GM23338 (cell line): ENCODE data around the gene SEC61A1. TPM values are rescaled to one million over a fixed set of nuclear protein-coding genes. Genes with fewer than 3 reads are reported as not detected.

Source experiments
- ATAC-seq: fragments of 200-7000 bp; cut with Tn5 transposase; 3 replicates; pipeline ENCODE4 v1.9.1; 2020
- DNase-seq: peaks from one replicate; pipeline ENCODE4 v3.0.0-alpha.2; 2015; ENCODE audit warnings: low spot score
- H2AFZ ChIP-seq: fragments of 200-600 bp; sonication (generic); 2 replicates; pipeline ENCODE4 v1.8.0; 2016; ENCODE audit warnings: antibody characterized with exemption, mild to moderate bottlenecking, moderate library complexity
- H3F3A ChIP-seq: fragments of 200-600 bp; sonication (generic); replicated peaks from 2 replicates; pipeline ENCODE4 v1.8.0; 2017; ENCODE audit warnings: antibody characterized with exemption, mixed run types, low read depth
- H3K27ac ChIP-seq: fragments of 200-600 bp; sonication (generic); 2 replicates; pipeline ENCODE4 v1.6.1; 2016; ENCODE audit warnings: low read depth
- H3K27me3 ChIP-seq: fragments of 200-600 bp; sonication (generic); 2 replicates; pipeline ENCODE4 v1.8.0; 2016; ENCODE audit warnings: mild to moderate bottlenecking, mixed run types, moderate library complexity; ENCODE audit not compliant: insufficient read depth
- H3K36me3 ChIP-seq: fragments of 200-600 bp; sonication (generic); 2 replicates; pipeline ENCODE4 v1.8.0; 2016; ENCODE audit warnings: mild to moderate bottlenecking; ENCODE audit not compliant: insufficient read depth
- H3K4me1 ChIP-seq: fragments of 200-600 bp; sonication (generic); 2 replicates; pipeline ENCODE4 v1.8.0; 2016; ENCODE audit warnings: mild to moderate bottlenecking, moderate library complexity; ENCODE audit not compliant: insufficient read depth
- H3K4me2 ChIP-seq: fragments of 200-600 bp; sonication (generic); 2 replicates; pipeline ENCODE4 v1.7.1; 2017; ENCODE audit warnings: mixed run types
- H3K4me3 ChIP-seq: fragments of 200-600 bp; sonication (generic); 2 replicates; pipeline ENCODE4 v1.6.1; 2016; ENCODE audit warnings: mixed run types
- H3K79me2 ChIP-seq: fragments of 200-600 bp; sonication (generic); replicated peaks from 2 replicates; pipeline ENCODE4 v1.8.0; 2017; ENCODE audit warnings: mild to moderate bottlenecking; ENCODE audit not compliant: insufficient read depth
- H3K9me2 ChIP-seq: fragments of 200-600 bp; sonication (generic); 2 replicates; pipeline ENCODE4 v1.8.0; 2017; ENCODE audit not compliant: insufficient read depth
- H4K20me1 ChIP-seq: fragments of 200-600 bp; sonication (generic); replicated peaks from 2 replicates; pipeline ENCODE4 v1.8.0; 2017; ENCODE audit warnings: mild to moderate bottlenecking; ENCODE audit not compliant: insufficient read depth
- H3K27ac Mint-ChIP-seq: 2 replicates; pipeline ENCODE4 v1.8.0; 2020; ENCODE audit warnings: inconsistent platforms, mild to moderate bottlenecking, moderate library complexity, mixed read lengths
- H3K27me3 Mint-ChIP-seq: 3 replicates; pipeline ENCODE4 v1.8.0; 2022; ENCODE audit warnings: low read depth, mild to moderate bottlenecking, moderate library complexity, mixed read lengths, inconsistent platforms; ENCODE audit not compliant: insufficient read depth, poor library complexity
- H3K36me3 Mint-ChIP-seq: 3 replicates; pipeline ENCODE4 v1.8.0; 2021; ENCODE audit warnings: low read depth, mild to moderate bottlenecking, inconsistent platforms, moderate library complexity, mixed read lengths
- H3K4me1 Mint-ChIP-seq: 3 replicates; pipeline ENCODE4 v1.8.0; 2020; ENCODE audit warnings: mild to moderate bottlenecking, inconsistent platforms, mixed read lengths
- H3K4me3 Mint-ChIP-seq: 3 replicates; pipeline ENCODE4 v1.8.0; 2021; ENCODE audit warnings: moderate library complexity, mild to moderate bottlenecking, inconsistent platforms, mixed read lengths
- H3K9me3 Mint-ChIP-seq: 3 replicates; pipeline ENCODE4 v1.8.0; 2020; ENCODE audit warnings: moderate library complexity, mild to moderate bottlenecking, inconsistent platforms, mixed read lengths
- CREB1 ChIP-seq: fragments of 250-450 bp; sonication (Bioruptor Pico); IDR thresholded peaks from 2 replicates; pipeline ENCODE4 v1.5.0; 2020; ENCODE audit warnings: low read depth, mild to moderate bottlenecking, moderate library complexity
- EZH2 ChIP-seq: fragments of 200-600 bp; sonication (generic); IDR thresholded peaks from one replicate; pipeline ENCODE4 v1.8.0; 2017; ENCODE audit warnings: antibody characterized with exemption, mild to moderate bottlenecking, low read depth; ENCODE audit not compliant: unreplicated experiment
- EZH2phosphoT487 ChIP-seq: fragments of 200-600 bp; sonication (generic); IDR thresholded peaks from one replicate; pipeline ENCODE4 v1.8.1; 2018; ENCODE audit warnings: antibody characterized with exemption; ENCODE audit not compliant: unreplicated experiment
- NANOG ChIP-seq: IDR thresholded peaks from 2 replicates; pipeline ENCODE4 v1.6.1; 2016; ENCODE audit warnings: antibody characterized with exemption, borderline replicate concordance
- POLR2AphosphoS5 ChIP-seq: IDR thresholded peaks from 2 replicates; pipeline ENCODE4 v1.6.1; 2016; ENCODE audit warnings: antibody characterized with exemption, low read depth
- REST ChIP-seq: IDR thresholded peaks from one replicate; pipeline ENCODE4 v1.6.1; 2018; ENCODE audit warnings: antibody characterized with exemption; ENCODE audit not compliant: unreplicated experiment
- STAT1 ChIP-seq: IDR thresholded peaks from one replicate; pipeline ENCODE4 v1.6.1; 2016; ENCODE audit warnings: antibody characterized with exemption; ENCODE audit not compliant: unreplicated experiment
- ZNF114 ChIP-seq: fragments of 250-450 bp; sonication (Bioruptor Pico); IDR thresholded peaks from 2 replicates; pipeline ENCODE4 v1.5.0; 2020; ENCODE audit warnings: mild to moderate bottlenecking, moderate library complexity
- ZNF331 ChIP-seq: fragments of 250-450 bp; sonication (Bioruptor Pico); IDR thresholded peaks from 2 replicates; pipeline ENCODE4 v1.5.0; 2020; ENCODE audit warnings: low read depth, mild to moderate bottlenecking, moderate library complexity
- polyA plus RNA-seq: library from polyadenylated mRNA; unstranded; fragments of >200 nt; fragmentation: Nextera tagmentation; extraction: Ambion mirVana; gene quantifications from 2 replicates; pipeline ENCODE4 v1.2.1, GENCODE V29; 2016
- total RNA-seq: library from RNA; depleted of rRNA; stranded (reverse); fragments of >200 nt; shearing (Covaris generic); gene quantifications from 2 replicates; pipeline ENCODE4 v1.2.3, GENCODE V29; 2014
- TF ChIP-seq, protein P1 (sequence below): IDR thresholded peaks from 2 replicates; pipeline ENCODE4 v1.6.1; 2016; ENCODE audit warnings: antibody characterized with exemption
- TF ChIP-seq, protein P2 (sequence below): fragments of 250-450 bp; sonication (Bioruptor Pico); IDR thresholded peaks from 2 replicates; pipeline ENCODE4 v1.5.0; 2020; ENCODE audit warnings: mild to moderate bottlenecking, moderate library complexity

SEC61A1 gene
- total and polyA plus RNA-seq, 2 experiments from 2014 or later = 44.8 to 184 TPM

GRCh38 chr3:128078875-128079274 lies 26.6 kb downstream of the SEC61A1 start (continued):
- no peak for TF ChIP-seq REST
- no peak for TF ChIP-seq EZH2phosphoT487
- TF ChIP-seq CREB1 (CRISPR knock-in tag) = no peak
- TF ChIP-seq, protein P1, sequence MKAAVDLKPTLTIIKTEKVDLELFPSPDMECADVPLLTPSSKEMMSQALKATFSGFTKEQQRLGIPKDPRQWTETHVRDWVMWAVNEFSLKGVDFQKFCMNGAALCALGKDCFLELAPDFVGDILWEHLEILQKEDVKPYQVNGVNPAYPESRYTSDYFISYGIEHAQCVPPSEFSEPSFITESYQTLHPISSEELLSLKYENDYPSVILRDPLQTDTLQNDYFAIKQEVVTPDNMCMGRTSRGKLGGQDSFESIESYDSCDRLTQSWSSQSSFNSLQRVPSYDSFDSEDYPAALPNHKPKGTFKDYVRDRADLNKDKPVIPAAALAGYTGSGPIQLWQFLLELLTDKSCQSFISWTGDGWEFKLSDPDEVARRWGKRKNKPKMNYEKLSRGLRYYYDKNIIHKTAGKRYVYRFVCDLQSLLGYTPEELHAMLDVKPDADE = no peak
- no peak for TF ChIP-seq EZH2
- no peak for TF ChIP-seq ZNF114 (CRISPR knock-in tag)

DNA sequence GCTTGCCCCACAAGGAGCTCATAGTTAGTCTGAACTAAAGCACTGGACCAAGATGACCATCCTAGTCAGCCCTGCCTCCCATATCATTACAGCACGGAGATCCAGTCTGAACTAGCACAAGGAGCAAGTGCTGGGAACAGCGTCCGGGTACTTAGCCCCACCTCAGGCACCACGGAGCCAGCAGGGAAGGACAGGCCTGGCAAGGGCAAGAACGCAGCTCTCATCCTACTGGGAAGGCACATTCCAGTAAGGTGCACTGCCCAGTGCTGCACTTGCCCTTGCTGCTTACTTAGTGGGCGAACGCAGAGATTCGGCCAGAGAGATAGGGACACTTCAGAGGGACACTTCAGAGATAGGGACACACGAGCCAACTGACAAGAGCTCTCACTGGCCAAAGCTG lies 27.6 kb downstream of the SEC61A1 start:
- TF ChIP-seq ZNF114 (CRISPR knock-in tag) (no peak), CREB1 (CRISPR knock-in tag) (no peak), STAT1 (no peak), EZH2 (no peak), ZNF331 (CRISPR knock-in tag) (no peak), EZH2phosphoT487 (no peak), POLR2AphosphoS5 (no peak), NANOG (no peak)
- TF ChIP-seq, protein P2, sequence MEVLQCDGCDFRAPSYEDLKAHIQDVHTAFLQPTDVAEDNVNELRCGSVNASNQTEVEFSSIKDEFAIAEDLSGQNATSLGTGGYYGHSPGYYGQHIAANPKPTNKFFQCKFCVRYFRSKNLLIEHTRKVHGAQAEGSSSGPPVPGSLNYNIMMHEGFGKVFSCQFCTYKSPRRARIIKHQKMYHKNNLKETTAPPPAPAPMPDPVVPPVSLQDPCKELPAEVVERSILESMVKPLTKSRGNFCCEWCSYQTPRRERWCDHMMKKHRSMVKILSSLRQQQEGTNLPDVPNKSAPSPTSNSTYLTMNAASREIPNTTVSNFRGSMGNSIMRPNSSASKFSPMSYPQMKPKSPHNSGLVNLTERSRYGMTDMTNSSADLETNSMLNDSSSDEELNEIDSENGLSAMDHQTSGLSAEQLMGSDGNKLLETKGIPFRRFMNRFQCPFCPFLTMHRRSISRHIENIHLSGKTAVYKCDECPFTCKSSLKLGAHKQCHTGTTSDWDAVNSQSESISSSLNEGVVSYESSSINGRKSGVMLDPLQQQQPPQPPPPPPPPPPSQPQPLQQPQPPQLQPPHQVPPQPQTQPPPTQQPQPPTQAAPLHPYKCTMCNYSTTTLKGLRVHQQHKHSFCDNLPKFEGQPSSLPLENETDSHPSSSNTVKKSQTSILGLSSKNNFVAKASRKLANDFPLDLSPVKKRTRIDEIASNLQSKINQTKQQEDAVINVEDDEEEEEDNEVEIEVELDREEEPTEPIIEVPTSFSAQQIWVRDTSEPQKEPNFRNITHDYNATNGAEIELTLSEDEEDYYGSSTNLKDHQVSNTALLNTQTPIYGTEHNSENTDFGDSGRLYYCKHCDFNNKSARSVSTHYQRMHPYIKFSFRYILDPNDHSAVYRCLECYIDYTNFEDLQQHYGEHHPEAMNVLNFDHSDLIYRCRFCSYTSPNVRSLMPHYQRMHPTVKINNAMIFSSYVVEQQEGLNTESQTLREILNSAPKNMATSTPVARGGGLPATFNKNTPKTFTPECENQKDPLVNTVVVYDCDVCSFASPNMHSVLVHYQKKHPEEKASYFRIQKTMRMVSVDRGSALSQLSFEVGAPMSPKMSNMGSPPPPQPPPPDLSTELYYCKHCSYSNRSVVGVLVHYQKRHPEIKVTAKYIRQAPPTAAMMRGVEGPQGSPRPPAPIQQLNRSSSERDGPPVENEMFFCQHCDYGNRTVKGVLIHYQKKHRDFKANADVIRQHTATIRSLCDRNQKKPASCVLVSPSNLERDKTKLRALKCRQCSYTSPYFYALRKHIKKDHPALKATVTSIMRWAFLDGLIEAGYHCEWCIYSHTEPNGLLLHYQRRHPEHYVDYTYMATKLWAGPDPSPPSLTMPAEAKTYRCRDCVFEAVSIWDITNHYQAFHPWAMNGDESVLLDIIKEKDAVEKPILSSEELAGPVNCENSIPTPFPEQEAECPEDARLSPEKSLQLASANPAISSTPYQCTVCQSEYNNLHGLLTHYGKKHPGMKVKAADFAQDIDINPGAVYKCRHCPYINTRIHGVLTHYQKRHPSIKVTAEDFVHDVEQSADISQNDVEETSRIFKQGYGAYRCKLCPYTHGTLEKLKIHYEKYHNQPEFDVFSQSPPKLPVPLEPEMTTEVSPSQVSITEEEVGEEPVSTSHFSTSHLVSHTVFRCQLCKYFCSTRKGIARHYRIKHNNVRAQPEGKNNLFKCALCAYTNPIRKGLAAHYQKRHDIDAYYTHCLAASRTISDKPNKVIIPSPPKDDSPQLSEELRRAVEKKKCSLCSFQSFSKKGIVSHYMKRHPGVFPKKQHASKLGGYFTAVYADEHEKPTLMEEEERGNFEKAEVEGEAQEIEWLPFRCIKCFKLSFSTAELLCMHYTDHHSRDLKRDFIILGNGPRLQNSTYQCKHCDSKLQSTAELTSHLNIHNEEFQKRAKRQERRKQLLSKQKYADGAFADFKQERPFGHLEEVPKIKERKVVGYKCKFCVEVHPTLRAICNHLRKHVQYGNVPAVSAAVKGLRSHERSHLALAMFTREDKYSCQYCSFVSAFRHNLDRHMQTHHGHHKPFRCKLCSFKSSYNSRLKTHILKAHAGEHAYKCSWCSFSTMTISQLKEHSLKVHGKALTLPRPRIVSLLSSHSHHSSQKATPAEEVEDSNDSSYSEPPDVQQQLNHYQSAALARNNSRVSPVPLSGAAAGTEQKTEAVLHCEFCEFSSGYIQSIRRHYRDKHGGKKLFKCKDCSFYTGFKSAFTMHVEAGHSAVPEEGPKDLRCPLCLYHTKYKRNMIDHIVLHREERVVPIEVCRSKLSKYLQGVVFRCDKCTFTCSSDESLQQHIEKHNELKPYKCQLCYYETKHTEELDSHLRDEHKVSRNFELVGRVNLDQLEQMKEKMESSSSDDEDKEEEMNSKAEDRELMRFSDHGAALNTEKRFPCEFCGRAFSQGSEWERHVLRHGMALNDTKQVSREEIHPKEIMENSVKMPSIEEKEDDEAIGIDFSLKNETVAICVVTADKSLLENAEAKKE (CRISPR knock-in tag) = no peak
- TF ChIP-seq, protein P1 = no peak
- H3K27ac Mint-ChIP-seq = no peak overlapping the region
- no peak overlapping the region for H3K4me2 ChIP-seq
- peaks cover 3% of the 10 kb centered on the region; the same call in 1 of the 2 replicates for H3K36me3 ChIP-seq
- ATAC-seq (no peak), DNase-seq (no peak)
- no peak overlapping the region for H3K27ac ChIP-seq
- no peaks in the 10 kb centered on the region for H3K79me2 ChIP-seq
- H3K27me3 Mint-ChIP-seq = peaks cover 15% of the 10 kb centered on the region
- no peaks in the 10 kb centered on the region for H3K9me3 Mint-ChIP-seq
- no peak overlapping the region for H3K4me3 Mint-ChIP-seq
- H3K4me1 ChIP-seq = peaks cover 10% of the 10 kb centered on the region; the same call in 1 of the 2 replicates
- peaks cover 10% of the 10 kb centered on the region for H3K4me1 Mint-ChIP-seq
- no peaks in the 10 kb centered on the region for H3K9me2 ChIP-seq
- no peaks in the 10 kb centered on the region for H3K27me3 ChIP-seq
- H3F3A ChIP-seq = 0 out of 2 replicates have a peak, but pooled peaks cover 4% of the 10 kb centered on the region
- no peak overlapping the region for H3K4me3 ChIP-seq
- peaks cover 60% of the 10 kb centered on the region for H3K36me3 Mint-ChIP-seq
- no peak overlapping the region for H2AFZ ChIP-seq
- peaks cover 29% of the 10 kb centered on the region for H4K20me1 ChIP-seq
